SK-N-SH treated with all-trans-retinoic acid at 6 μM for 48 hours (cell line): ENCODE data around the gene CCDC87.

Experiments
- ARNTL ChIP-seq: fragments of 450-650 bp; formaldehyde crosslinking; IDR thresholded peaks from 2 replicates; pipeline ENCODE4 v1.5.0; 2020; ENCODE audit warnings: low read depth, mild to moderate bottlenecking, moderate library complexity, borderline replicate concordance
- BACH2 ChIP-seq: fragments of 250-450 bp; sonication (Bioruptor Pico); IDR thresholded peaks from 2 replicates; pipeline ENCODE4 v1.9.0; 2021; ENCODE audit warnings: mild to moderate bottlenecking, borderline replicate concordance
- GLIS3 ChIP-seq: fragments of 250-450 bp; sonication (Bioruptor Pico); IDR thresholded peaks from 2 replicates; pipeline ENCODE4 v1.5.0; 2020; ENCODE audit warnings: mild to moderate bottlenecking, moderate library complexity
- TOX ChIP-seq: fragments of 250-450 bp; sonication (Bioruptor Pico); IDR thresholded peaks from 2 replicates; pipeline ENCODE4 v1.8.0; 2021; ENCODE audit warnings: mild to moderate bottlenecking, moderate library complexity, borderline replicate concordance
- ZC3H10 ChIP-seq: fragments of 250-450 bp; sonication (Bioruptor Pico); IDR thresholded peaks from 2 replicates; pipeline ENCODE4 v1.5.1; 2021; ENCODE audit warnings: mild to moderate bottlenecking, moderate library complexity
- ZFP3 ChIP-seq: fragments of 250-450 bp; sonication (Bioruptor Pico); IDR thresholded peaks from 2 replicates; pipeline ENCODE4 v1.5.0; 2020; ENCODE audit warnings: mild to moderate bottlenecking, moderate library complexity

DNA sequence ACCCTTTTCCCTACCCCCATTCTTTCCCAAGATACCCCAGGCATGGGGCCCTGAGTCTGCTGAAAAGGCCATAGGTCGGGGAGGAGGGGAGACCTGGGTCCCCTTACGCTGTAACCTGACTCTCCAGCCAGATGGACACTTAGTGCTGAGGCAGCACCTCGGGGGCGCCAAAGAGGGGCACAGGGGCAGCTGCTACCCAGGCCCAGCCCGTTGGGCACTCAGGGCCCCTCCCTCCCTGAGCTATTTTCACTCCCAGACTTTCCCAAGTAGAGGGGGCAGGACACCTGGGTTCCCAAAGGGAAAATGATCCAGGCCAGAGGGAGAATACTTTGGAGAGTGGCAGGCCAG, 45.2 kb downstream of the CCDC87 start:
- TF ChIP-seq GLIS3 (no peak), BACH2 (CRISPR knock-in tag) (no peak), ZFP3 (CRISPR knock-in tag) (no peak), ARNTL (CRISPR knock-in tag) (no peak), ZC3H10 (CRISPR knock-in tag) (no peak), TOX (CRISPR knock-in tag) (no peak)
